OCI-LY7 (cell line): Measurements from ENCODE around the gene NTHL1. TPM values are rescaled to one million over a fixed set of nuclear protein-coding genes. Genes with fewer than 3 reads are reported as not detected.

Source experiments
- Bru-seq: library from RNA; stranded (reverse); fragments of 400-500 nt; gene quantifications from one replicate; lab custom pipeline; 2021; lab: Mats Ljungman, UMichigan
- BruChase-seq, 2 experiments: library from RNA; stranded (reverse); fragments of 400-500 nt; gene quantifications; one replicate each; lab custom pipeline; 2021; lab: Mats Ljungman, UMichigan
- BruUV-seq: library from RNA; stranded (reverse); fragments of 400-500 nt; replicated peaks from 2 replicates; lab custom pipeline; 2021; lab: Mats Ljungman, UMichigan
- CTCF ChIA-PET: fragments of 300-600 bp; sonication (Branson Sonifier 250); formaldehyde crosslinking; loops from one replicate; lab custom pipeline; 2022; ENCODE audit warnings: antibody characterized with exemption; ENCODE audit not compliant: unreplicated experiment; lab: Charles Lee
- POLR2A ChIA-PET: fragments of 300-600 bp; sonication (Branson Sonifier 250); formaldehyde crosslinking; loops from one replicate; lab custom pipeline; 2022; ENCODE audit warnings: antibody characterized with exemption; lab: Charles Lee
- DNase-seq: peaks from one replicate; pipeline ENCODE4 v3.0.0-alpha.2; 2015; ENCODE audit warnings: low spot score
- H2AFZ ChIP-seq: fragments of 200-600 bp; sonication (generic), shearing (Covaris generic); 2 replicates; pipeline ENCODE4 v1.6.1; 2014; ENCODE audit warnings: mild to moderate bottlenecking, antibody characterized with exemption, low read length, moderate library complexity
- H3K27ac ChIP-seq: fragments of 200-600 bp; sonication (generic); 2 replicates; pipeline ENCODE4 v1.5.1; 2014; ENCODE audit warnings: mixed run types, low read depth, mild to moderate bottlenecking, moderate library complexity, low read length, inconsistent platforms; ENCODE audit not compliant: poor library complexity, severe bottlenecking
- H3K36me3 ChIP-seq: fragments of 200-600 bp; sonication (generic); 2 replicates; pipeline ENCODE4 v1.6.1; 2014; ENCODE audit warnings: mild to moderate bottlenecking, antibody characterized with exemption, low read length, moderate library complexity, mixed read lengths; ENCODE audit not compliant: insufficient read depth
- H3K4me1 ChIP-seq: fragments of 200-600 bp; sonication (generic); 2 replicates; pipeline ENCODE4 v1.5.1; 2014; ENCODE audit warnings: mild to moderate bottlenecking, low read length; ENCODE audit not compliant: insufficient read depth, poor library complexity, severe bottlenecking
- H3K4me2 ChIP-seq: fragments of 200-600 bp; sonication (generic); 2 replicates; pipeline ENCODE4 v1.6.1; 2014; ENCODE audit warnings: mild to moderate bottlenecking, low read length
- H3K4me3 ChIP-seq: fragments of 200-600 bp; sonication (generic); 2 replicates; pipeline ENCODE4 v1.5.1; 2014; ENCODE audit warnings: mild to moderate bottlenecking, low read depth, low read length; ENCODE audit not compliant: poor library complexity, severe bottlenecking
- H3K79me2 ChIP-seq: fragments of 200-600 bp; sonication (generic); 2 replicates; pipeline ENCODE4 v1.6.1; 2016; ENCODE audit warnings: low read depth, mild to moderate bottlenecking, low read length, moderate library complexity, mixed read lengths; ENCODE audit not compliant: insufficient read depth
- H3K9me2 ChIP-seq: fragments of 200-600 bp; sonication (generic); 2 replicates; pipeline ENCODE4 v1.6.1; 2016; ENCODE audit warnings: mild to moderate bottlenecking, low read length, mixed read lengths; ENCODE audit not compliant: insufficient read depth
- H3K9me3 ChIP-seq: fragments of 200-600 bp; sonication (generic); 2 replicates; pipeline ENCODE4 v1.6.1; 2014; ENCODE audit warnings: mild to moderate bottlenecking, mixed run types, low read length, mixed read lengths
- H4K20me1 ChIP-seq: fragments of 200-600 bp; sonication (generic); 2 replicates; pipeline ENCODE4 v1.6.1; 2014; ENCODE audit warnings: mild to moderate bottlenecking, antibody characterized with exemption, low read length, moderate library complexity, mixed read lengths; ENCODE audit not compliant: insufficient read depth
- CTCF ChIP-seq: fragments of 200-600 bp; sonication (generic); conservative IDR thresholded peaks from 2 replicates; pipeline ENCODE4 v1.5.1; 2014; ENCODE audit warnings: mild to moderate bottlenecking, antibody characterized with exemption, low read length, moderate library complexity, mixed read lengths
- EZH2phosphoT487 ChIP-seq: fragments of 200-600 bp; sonication (generic); IDR thresholded peaks from 2 replicates; pipeline ENCODE4 v1.6.1; 2018; ENCODE audit warnings: low read depth, borderline replicate concordance, mild to moderate bottlenecking, mixed run types, antibody characterized with exemption, low read length, moderate library complexity, mixed read lengths
- intact Hi-C: fragments of 100-400 bp; cut with micrococcal nuclease; formaldehyde crosslinking; loops from one replicate; pipeline ENCODE4 v1.10.0; 2022; ENCODE audit not compliant: unreplicated experiment
- long read RNA-seq: library from polyadenylated mRNA; stranded (forward); transcript quantifications from one replicate; pipeline ENCODE4 v2.0.0, GENCODE V29; 2022
- total RNA-seq, 2 experiments: library from RNA; depleted of rRNA in 1 of 2; stranded (reverse); fragments of >200 nt in 1 of 2; shearing (Covaris generic) in 1 of 2; gene quantifications; 2 replicates each; pipeline ENCODE4 v1.2.3, GENCODE V29; 2014 to 2022

Gene NTHL1
- total RNA-seq (2014; rRNA removed; shearing (Covaris generic)) (50.9 and 56.2 TPM in 2 replicates), total RNA-seq (2022) (44.6 and 51.5 TPM in 2 replicates), Bru-seq, nascent RNA (percentile 45 among the genes with signal in this experiment), BruChase-seq, experiment 1, labeled RNA remaining after a 6-hour chase (percentile 56 among the genes with signal in this experiment), BruChase-seq, experiment 2, labeled RNA remaining after a 2-hour chase (percentile 54 among the genes with signal in this experiment)
- long read RNA-seq, transcript NTHL1-201 (6 exons, 1,067 nt): major isoform, 63 of 82 reads
- long read RNA-seq, partial matches to known transcripts: 4 of 82 reads
- long read RNA-seq, other reads (novel, unspliced or antisense): 13 of 82 reads

GRCh38 chr16:2047330-2048115, at the start of gene NTHL1, which contains the start of gene TSC2:
Gene NTHL1 (minus strand): TSS chr16:2047834. CDS start chr16:2047823, 11 bp downstream.
Gene TSC2 (plus strand): TSS chr16:2047985. CDS start chr16:2048616, 631 bp downstream.
- Histone ChIP-seq H2AFZ (peak within 1 kb of the TSS; percentile 79), H3K9me3 (no peaks in the 10 kb centered on the region), H3K27ac (peak within 1 kb of the TSS; percentile 32), H3K4me3 (peak within 1 kb of the TSS; percentile 99), H3K36me3 (peaks cover 27% of the 10 kb centered on the region; the same call in 1 of the 2 replicates), H4K20me1 (no peaks in the 10 kb centered on the region; the same call in 1 of the 2 replicates), H3K79me2 (peaks cover 12% of the 10 kb centered on the region; the same call in 1 of the 2 replicates), H3K4me1 (peaks cover 20% of the 10 kb centered on the region), H3K9me2 (no peaks in the 10 kb centered on the region), H3K4me2 (peak within 1 kb of the TSS; percentile 97)
- peak; percentile 97 for DNase-seq
- ChIA-PET POLR2A (interaction anchor here (1.0 to 1.4 kb wide), 2 partner anchors 55 to 107 kb away, joined by 3 to 4 read pairs; no protein-coding TSS in a partner anchor), CTCF (no interaction called here)
- TF ChIP-seq CTCF: peak; percentile 54
- TF ChIP-seq EZH2phosphoT487: no peak
- no TSS peak for BruUV-seq
- intact Hi-C loops: loop anchor here (2.0 kb wide), 1 partner anchor 25 kb away; no protein-coding TSS in a partner anchor

GRCh38 chr16:2096853-2097595, 49.4 kb upstream of the NTHL1 start:
- Histone ChIP-seq H3K9me2 (no peaks in the 10 kb centered on the region), H3K9me3 (no peaks in the 10 kb centered on the region), H2AFZ (no peak overlapping the region), H3K4me1 (no peaks in the 10 kb centered on the region), H3K4me3 (no peak overlapping the region), H4K20me1 (no peaks in the 10 kb centered on the region), H3K27ac (no peak overlapping the region), H3K79me2 (no peaks in the 10 kb centered on the region), H3K36me3 (no peaks in the 10 kb centered on the region), H3K4me2 (no peak overlapping the region)
- intact Hi-C loops: no loop called here
- BruUV-seq: no TSS peak
- no peak for DNase-seq
- ChIA-PET CTCF (no interaction called here), POLR2A (interaction anchor here (0.6 kb wide), 1 partner anchor 829 kb away, joined by 3 read pairs; no protein-coding TSS in a partner anchor)
- TF ChIP-seq CTCF (no peak), EZH2phosphoT487 (no peak)
